HL-60/S4 (cell line): ENCODE measurements around the gene PARD3B.

ENCODE experiments used
- in situ Hi-C: fragments of 300-500 bp; cut with MboI; formaldehyde crosslinking; loops from 2 replicates; pipeline ENCODE4 v1.14.3; 2022; ENCODE audit warnings: low sequenced_read_pairs

Gene PARD3B

DNA sequence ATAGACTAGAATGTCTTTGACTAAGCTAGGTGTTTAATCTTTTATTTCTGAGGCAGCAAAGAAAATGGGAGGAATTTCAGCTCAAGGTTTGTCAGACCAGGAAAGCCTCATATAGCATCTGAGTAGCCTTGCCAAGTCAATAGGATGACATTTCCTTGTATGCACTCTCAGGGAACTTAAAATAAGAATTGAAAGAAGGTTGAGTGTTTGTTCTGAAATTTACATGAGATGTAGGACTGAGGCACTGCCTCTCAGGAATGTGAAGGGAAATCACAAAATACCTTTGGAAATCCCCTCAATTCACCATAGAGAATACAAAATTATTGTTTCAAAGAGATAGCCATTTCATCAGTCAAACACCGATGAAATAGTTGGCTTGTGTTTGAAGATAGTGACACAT, 745.0 kb downstream of the PARD3B start:
- in situ Hi-C loops = no loop called here

GRCh38 chr2:205292665-205293295, 747.5 kb downstream of the PARD3B start:
- in situ Hi-C loops = no loop called here

DNA sequence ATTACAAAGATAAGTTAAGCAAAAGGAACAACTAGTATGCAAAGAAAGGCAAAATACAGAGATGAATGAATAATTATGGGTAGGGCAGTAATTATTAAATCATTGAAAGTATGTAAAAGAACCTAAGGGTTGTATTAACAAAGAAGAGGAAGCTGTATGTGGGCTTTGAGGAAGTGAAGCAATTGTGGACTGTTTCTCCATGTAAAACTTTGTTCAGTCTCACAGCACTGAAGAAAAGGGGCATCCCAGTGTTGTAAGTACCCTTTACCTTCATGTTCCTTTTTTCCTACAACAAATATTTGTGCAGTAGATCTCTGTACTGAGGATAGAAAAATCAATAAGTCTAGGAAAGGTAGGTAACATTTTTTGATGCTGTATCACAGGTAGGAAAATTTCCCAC, 748.3 kb downstream of the PARD3B start:
- in situ Hi-C loops = no loop called here

DNA sequence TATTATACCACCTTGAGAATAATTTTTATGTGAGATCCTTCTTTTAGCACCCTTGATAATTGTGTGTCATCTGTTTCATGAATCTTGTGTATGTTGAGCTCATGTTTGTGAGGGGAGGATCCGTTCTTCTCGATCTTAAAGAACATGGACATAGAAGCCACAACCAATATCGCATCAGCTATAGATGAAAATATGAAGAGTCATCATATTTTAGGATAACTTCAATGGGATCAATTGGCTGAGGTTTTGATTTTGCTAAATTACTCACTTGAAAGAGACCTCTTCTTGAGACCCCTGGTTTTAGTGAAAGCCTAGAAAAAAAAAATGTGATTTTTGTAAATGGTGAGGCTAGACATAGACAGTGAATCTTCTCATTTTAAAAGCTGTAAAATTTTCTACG, 751.7 kb downstream of the PARD3B start:
- in situ Hi-C loops = no loop called here

GRCh38 chr2:205297368-205297767, 752.1 kb downstream of the PARD3B start:
- in situ Hi-C loops = no loop called here

GRCh38 chr2:205297846-205298245, 752.6 kb downstream of the PARD3B start:
- in situ Hi-C loops = no loop called here

GRCh38 chr2:205311201-205311600, 765.9 kb downstream of the PARD3B start:
- in situ Hi-C loops = no loop called here

DNA sequence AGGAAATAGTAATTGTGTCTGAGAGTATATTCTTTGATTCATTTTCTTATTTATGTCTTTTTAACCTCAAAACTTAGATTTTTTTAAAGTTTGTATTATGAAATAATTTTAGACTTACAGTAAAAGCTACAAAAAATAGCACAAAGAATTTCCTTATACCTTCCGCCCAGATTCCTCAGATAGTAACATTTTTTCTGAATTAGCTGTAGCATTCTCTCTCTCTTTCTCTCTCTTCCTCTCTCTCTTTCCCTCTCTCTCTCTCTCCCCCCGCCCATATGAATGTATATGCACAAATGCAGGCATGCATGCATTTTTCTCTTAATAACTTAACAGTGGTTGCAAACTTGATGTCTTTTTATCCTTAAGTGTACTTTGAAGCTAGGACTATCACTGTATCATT, 776.0 kb downstream of the PARD3B start:
- in situ Hi-C loops = no loop called here

- in situ Hi-C loops = no loop called here
Measured at GRCh38 chr2:205323929-205324328, 778.7 kb downstream of the PARD3B start.

- in situ Hi-C loops = no loop called here
Measured at GRCh38 chr2:205324355-205324754, 779.1 kb downstream of the PARD3B start.

GRCh38 chr2:205333351-205333750, 788.1 kb downstream of the PARD3B start:
- in situ Hi-C loops = no loop called here

DNA sequence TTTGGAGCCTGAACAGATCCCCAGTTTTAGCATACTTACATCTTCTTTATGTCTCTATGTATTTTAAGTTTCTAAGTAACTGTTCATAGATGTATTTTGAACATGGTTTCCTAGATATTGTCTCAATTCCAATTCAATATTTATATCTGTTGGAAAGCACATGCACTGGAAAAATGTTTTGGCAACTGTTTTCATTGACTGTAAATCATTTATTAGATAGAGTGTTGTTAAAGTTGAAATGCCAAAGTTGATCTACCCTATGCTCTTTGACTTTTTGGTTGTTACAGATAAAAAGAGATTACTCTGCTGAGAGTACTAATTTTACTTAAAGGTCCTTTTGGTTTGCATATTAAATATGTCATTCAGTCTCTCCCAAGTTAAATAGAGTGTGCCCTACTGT, 792.0 kb downstream of the PARD3B start:
- in situ Hi-C loops = no loop called here

- in situ Hi-C loops = no loop called here
Measured at GRCh38 chr2:205338156-205338555, 792.9 kb downstream of the PARD3B start.

- in situ Hi-C loops = no loop called here
Measured at GRCh38 chr2:205343103-205343502, 797.8 kb downstream of the PARD3B start.

DNA sequence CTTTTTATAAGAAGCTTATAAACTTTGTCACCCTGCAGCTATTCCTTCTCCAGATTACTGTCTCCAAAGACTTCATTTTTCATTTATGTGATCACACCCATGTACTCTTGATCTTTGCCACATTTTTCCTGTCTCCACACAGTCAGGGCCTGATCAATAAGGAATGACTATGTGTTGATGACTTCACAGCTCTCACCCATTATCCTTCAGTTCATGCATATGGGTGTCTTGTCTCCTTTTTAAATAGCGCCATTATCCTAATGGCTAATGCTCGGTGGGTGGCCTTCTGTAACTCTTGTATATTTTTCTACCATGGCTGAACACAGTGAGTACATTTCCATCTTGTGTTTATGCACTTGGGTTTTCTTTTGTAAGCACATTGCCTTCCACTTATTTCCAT, 801.4 kb downstream of the PARD3B start:
- in situ Hi-C loops = no loop called here

DNA sequence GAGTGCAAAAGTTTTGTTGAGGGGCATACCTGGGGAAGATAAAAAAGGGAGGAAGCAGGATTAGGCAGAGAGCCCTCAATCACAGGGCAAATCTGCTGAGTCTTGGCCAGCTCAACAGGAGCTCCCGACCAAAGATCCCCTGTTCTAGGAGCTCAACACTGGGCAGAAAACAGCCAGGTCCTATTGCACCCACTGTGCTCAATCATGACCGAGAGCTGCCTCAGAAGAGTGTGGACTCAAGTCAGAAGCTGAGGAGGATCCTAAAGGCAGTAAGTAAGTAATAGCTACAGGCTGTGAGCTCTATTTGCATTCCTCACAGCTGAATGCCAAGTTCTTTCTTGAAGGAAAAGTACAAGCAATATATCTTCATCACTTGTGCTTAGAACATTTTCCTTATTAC, 802.6 kb downstream of the PARD3B start:
- in situ Hi-C loops = no loop called here

- in situ Hi-C loops = no loop called here
Measured at GRCh38 chr2:205352094-205352493, 806.8 kb downstream of the PARD3B start.

DNA sequence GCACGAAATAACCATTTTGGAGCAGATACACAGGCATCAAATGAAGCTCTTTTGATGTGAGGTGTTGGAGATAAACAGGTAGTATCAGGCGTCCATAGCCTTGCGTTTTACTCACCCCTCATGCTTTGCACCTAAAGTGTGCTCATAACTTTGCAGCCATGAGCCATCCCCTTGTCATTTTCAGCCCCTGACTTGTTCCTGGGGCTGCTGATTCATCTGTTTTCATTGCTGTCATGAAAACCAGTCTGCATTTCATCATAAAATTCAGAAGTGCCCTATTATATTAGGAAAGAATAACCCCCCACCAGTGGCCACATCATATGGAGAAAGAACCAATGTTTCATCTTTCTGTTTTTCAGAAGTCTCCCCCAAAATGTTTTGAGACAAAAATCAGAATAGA, 807.3 kb downstream of the PARD3B start:
- in situ Hi-C loops = no loop called here

- in situ Hi-C loops = no loop called here
Measured at GRCh38 chr2:205357732-205358131, 812.5 kb downstream of the PARD3B start.

- in situ Hi-C loops = no loop called here
Measured at GRCh38 chr2:205358351-205358815, 813.1 kb downstream of the PARD3B start.

- in situ Hi-C loops = no loop called here
Measured at GRCh38 chr2:205361272-205361671, 816.0 kb downstream of the PARD3B start.

GRCh38 chr2:205361970-205362369, 816.7 kb downstream of the PARD3B start:
- in situ Hi-C loops = no loop called here

- in situ Hi-C loops = no loop called here
Measured at GRCh38 chr2:205364261-205364660, 819.0 kb downstream of the PARD3B start.
